Nucleus accumbens (tissue), 56 donors: ENCODE results near the gene KCTD6.
A peak's percentile ranks its signal among the peaks of the same experiment; 100 is the strongest.

Source experiments
- DNase-seq, 56 donors: peaks; one replicate each; lab custom pipeline; 2025; lab: John Stamatoyannopoulos, UW

The KCTD6 gene

DNA sequence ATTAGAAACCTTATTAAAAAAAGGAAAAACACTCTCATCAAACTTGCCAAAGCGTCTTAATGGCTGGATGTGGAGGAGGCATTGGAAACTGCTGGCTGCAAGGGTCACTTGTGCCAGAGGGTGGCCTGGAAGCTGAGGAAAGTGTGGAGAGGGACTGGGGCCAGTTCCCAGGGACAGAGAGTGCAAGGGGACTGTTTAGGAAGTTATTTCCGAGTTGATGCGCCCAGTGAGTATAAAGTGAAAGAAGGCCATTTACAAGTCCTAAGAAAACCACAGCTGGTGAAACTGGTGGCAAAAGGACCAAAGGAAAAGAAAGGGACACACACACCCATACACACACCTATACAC, 7.2 kb upstream of the KCTD6 start:
- peak in 3 of 56 donors; percentile 11 for DNase-seq

DNA sequence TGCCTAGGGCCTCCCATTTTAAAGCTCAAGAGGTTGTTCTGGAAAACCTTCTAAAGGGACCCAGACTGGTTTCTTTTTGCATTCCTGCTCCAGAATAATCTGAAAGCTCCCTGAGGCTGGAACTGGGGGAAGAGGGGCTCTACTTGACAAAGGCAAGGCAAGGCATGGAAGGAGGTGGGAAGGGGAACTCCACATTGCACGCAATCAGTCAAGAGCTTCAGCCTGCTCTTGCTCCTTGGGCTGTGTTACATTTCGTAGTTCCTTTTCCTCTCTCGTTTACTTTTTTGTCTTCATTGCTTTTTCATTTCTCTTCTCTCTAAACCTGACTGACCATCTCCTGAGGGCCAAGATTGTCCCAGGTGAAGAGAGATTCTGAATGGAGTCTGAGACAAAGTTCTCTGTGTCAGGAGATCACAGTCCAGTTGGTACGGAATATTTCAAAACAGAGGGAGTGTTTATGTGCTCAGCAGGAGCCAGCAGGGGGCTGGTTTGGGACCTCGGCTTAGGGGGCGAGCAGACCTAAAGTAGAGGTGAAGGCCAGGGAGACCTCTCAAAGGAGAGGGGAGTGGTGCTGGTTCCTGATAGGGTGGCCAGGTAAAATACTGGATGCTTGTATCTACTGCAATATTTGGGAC, 6.0 kb upstream of the KCTD6 start:
- DNase-seq = no peak

DNA sequence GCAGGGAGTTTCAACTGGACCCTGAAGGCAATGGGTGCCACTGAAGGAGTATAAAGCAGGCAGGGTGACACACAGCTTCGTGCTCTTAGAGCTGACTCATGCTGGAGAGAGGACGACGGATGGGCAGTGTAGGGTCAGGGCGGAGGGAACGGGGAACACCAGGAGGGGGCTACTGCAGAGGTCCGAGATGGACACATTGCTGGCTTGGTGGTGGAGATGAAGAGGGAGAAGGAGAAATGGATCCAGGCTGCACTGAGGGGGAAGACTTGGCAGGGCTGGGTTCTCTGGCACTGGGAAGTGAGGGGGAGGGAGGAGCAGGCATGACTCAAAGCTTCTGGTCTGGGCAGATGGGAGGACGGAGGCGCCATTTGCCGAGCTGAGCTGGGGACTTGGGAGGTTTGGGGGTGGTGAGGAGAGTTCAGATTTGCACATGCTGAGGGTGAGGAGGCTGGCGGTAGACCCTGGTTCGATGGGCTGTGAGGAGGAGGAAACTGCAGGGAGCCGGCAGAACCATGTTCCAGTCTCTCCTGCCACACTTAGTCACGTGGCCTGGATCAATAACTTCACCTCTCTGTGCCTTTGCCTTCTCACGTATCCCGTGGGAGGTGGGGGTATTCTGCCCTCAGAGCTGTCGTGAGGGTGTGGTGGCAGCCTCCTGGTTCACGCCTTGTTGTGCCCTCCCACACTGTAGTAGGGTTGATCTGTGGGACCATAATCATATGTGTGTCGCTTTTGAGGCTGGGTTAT, 4.6 kb upstream of the KCTD6 start:
- peak in 14 of 56 donors; percentile 4 to 59 (median 23) for DNase-seq

DNA sequence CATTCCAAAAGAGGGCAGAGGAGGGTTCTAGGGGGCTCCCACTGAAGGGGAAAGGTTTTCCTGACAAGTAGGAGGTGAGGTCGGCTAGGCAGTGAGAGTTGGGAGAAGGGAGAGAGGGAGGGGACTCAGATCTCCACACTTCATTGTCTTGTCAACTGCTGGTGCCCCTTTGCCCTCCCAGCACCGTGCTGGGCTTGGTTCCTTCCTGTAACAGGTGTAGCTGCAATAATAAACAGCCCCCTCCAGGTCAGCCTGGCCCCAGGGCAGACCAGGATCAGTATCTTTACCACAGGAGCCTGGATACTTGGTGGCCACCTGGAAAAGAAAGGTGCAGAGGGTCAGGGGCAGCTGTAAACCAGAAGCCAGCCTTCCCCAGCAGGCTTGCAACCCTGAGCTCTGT, 2.9 kb upstream of the KCTD6 start:
- DNase-seq = no peak

DNA sequence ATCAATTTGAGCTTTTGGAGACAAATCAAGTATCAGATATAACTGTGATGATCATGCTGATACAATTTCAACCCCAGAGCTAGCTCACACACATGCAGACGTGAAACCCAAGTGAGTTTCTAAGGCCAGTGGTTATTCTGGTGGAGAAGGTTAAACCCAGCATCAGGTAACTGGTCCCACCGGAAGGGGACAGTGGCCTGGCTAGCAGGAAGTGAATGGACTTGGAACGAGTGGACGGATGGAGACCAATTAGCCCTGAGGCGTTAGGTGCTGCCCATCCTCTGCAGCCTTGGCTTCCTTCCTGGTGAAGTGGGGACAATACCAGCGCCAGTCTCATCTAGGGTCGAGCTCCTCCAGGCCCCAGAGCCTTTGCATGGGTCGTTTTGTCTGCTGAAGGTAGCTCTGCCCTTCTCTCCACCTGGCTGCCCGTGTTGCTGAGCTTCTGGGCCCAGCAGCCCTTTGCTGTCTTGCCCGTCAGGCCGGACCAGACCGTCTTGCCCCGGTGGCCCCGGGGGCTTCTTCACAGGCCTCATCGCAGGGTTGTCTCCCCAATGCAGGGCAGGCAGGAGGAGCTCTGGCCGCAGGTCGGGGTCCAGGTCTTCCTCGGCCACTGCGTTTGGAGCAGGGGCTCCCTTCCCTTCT, 915 bp upstream of the KCTD6 start:
- DNase-seq = peak in 7 of 56 donors; percentile 18 to 52 (median 49)

DNA sequence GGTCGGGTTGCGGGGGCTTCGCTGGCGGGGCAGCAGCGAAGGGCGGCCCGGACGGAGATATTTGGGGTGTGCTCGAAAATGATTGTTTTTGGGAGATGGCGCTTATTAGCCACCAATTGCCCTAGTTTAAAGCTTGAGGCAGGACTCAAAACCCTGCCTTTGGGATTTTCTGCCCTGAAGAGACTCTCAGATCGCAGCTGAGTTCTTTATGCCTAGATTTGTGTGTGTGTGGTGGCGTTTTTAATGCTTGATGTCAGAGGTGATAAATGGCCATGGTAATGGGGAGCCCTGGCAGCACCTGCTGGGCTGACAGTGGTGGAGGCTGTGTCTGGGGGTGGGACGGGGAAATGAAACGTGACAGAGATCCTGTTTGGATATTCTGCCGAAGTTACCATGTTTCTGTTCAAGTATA, 604 bp downstream of the KCTD6 start:
- DNase-seq = peak in 3 of 56 donors; percentile 39 to 47 (median 43)

DNA sequence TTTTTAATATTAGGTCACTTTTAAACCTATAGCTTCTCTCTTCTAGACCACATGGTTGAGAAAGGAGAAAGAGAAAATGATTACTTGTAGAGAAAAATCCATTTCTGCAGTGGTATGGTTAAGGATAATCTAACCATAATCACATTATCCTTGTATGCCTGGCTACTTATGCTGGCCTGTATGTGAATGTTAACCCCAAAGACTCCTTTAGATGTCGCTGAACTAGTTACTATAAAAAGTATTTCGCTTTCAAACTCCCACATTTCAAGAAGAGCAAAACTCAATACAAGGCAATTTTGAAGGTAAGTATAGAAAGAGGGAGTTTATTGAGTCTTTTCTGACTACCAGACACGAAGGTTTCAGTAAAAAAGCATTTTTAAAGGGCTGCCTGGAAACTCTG, 2.2 kb downstream of the KCTD6 start:
- no peak for DNase-seq

DNA sequence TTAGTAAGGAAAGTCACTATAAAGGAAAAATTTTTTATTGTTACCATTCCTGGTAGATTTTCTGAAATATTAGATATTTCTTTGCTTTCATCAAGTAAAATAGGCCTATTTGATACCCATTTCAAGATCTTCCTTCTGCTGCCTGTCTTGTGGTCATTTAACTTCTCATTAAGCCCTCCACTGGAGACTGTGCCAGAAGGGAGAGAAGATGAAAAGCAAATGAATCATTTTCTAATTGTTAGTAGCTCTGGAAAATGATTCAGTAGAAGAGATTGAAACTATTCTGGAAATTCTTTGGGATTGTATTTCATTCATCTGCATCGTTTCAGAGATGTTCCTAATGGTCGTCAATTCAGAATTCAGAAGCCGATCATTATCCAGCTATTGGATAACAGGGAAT, 3.2 kb downstream of the KCTD6 start:
- no peak for DNase-seq

DNA sequence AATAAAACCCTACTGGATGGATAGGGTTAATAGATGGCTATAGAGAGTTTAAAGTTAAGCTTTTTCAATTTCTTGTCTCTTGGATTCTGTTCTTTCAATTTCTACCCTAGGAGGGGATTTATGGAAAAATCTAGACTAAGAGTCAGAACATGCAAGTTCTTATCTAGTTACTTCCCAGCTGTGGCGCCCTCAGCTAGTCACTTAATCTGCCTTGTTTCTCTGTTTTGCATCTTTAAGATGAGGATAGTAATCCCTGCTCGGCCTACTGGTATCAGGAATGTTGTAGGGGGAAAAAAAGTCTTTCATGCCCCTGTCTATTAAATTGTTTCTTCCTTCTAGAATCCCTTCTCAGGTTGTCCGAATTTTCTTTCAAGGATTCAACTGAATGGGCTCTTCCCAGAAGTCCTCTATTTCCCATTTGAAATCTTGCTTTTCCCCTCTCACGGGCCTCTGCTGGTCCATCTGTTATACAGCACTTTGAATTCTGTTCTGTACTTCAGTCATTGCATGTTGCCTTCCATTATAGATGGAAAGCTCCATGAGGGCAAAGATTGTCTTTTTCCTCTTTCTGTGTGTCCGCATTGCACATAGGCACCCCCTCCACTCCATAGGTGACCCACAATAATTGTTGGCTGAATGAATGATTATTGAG, 4.4 kb downstream of the KCTD6 start:
- no peak for DNase-seq

DNA sequence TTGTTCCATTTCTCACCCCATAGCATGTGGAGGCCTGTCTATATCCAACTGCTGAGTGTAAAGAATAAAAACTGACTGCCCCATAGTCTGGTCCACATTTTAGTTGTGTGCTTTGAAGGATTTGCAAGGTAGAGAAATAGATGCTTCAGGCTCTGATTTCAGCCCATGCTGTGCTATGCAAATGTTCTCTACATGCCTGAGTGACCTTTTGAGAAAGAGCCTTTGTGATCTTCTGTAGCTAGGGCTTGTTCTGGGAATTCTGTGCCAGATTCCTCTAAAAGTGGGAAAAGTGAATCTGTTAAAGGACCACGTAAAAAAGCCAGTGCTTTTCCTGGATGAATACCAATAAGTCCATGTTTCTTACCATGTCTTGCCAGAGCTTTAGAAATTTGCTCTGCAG, 5.2 kb downstream of the KCTD6 start:
- peak in 2 of 56 donors; percentile 9 to 19 for DNase-seq

DNA sequence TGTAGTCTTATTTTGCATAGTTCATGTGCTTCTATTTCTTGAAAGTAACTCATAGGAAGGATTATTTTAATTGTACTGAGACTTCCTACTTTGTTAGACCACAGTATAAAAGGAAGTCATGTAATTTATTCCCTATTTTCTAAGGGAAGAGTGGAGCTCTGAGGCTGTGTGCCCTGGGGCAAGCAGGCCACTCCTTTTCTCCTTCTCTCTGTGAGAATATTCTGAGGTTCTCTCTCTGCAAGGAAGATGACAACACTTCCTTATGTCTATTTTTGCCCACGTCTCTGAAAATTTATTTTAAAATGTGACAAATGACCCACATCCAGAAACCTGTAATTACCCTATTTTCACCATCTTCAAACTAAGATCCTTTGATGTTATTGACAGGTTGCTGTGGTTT, 11.0 kb downstream of the KCTD6 start:
- DNase-seq = no peak

DNA sequence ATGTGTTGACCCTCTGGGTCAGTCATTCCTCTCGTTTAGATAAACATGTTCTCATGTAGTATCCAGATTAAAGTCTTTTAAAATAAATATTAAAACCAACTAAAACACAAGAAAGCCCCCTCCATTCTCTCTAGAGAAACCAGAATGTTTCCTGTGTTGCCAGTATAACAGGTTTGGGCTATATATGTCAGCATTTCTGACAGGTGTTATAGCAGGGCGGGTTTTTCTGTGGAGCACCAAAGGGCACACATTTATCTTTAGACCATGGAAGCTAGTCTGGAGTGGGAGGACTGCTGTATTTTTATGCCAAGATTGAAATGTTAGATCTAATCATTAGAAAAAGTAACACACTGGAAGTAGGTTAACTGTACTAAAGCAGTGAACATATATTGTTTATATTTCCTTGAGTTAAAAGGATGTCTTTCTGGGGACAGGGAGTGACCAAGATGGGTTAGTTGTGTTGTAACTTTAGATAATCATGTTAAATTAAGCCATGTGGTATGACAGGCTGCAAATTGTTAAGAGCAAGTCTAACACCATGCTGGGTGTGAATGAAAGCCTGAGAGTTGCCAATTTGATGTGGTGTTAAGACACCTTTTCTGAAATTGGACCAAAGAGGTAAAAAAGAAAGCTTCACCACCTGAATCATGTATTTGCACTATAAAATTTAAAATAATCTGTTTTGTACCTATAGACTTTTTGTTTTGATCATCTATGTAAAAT, 15.6 kb downstream of the KCTD6 start:
- DNase-seq = no peak

DNA sequence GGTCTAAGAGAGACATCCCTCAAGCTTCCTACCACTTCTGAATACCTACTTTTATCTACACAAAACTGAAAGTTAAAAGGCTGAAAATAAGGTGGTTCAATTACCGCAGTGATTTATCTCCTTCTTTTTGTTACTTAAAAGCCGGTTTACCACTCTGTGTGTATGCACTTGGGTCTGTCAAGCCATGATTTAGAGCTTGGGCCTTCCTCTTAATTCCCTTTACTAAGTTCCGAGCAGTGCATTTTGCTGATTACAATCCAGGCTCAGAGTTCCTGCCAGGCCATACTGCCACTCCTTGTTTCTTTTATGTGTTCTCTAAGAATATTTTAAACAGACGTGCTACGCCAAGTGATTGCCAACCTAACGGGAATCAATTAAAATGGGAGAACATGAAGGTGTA, 16.5 kb downstream of the KCTD6 start:
- no peak for DNase-seq

DNA sequence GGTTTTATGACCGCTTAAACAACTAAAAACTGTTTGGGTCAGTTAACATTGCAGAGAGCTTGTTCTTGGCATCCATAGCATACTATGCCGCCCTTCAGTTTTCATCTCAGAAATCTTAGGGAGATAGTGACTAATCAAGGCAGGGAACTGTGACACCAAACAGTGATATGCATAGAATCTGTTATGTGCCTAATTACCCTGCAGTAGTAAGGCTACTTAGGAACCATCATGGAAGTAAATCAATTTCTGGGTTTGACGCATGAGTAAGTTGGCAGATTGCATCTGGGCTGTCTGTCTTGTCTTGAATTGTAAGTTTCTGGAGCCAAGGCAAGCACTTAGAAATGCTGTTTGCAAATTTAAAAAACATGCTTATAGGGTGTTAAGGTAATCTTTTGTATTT, 22.5 kb downstream of the KCTD6 start:
- no peak for DNase-seq

DNA sequence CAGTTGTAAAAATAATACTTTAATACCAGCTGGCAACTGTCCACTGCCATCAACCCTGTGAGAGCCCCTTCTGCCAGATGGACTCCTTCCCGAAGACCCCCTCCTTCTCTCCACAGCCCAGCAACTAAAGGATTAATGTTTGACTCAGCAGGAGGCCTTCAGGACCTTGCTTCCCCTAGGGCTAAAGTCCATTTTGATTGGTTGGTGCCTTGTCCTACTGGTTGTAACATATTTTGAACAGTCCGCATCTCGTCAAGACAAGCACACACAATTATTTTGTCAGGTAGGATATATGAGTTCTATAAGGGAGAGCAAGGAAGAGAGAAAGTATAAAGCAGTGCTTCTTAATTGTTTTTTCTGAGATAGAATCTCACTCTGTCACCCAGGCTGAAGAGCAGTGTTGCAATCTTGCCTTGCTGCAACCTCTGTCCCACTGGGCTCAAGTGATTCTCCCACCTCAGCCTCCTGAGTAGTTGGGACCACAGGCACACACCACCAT, 26.4 kb downstream of the KCTD6 start:
- DNase-seq = no peak

DNA sequence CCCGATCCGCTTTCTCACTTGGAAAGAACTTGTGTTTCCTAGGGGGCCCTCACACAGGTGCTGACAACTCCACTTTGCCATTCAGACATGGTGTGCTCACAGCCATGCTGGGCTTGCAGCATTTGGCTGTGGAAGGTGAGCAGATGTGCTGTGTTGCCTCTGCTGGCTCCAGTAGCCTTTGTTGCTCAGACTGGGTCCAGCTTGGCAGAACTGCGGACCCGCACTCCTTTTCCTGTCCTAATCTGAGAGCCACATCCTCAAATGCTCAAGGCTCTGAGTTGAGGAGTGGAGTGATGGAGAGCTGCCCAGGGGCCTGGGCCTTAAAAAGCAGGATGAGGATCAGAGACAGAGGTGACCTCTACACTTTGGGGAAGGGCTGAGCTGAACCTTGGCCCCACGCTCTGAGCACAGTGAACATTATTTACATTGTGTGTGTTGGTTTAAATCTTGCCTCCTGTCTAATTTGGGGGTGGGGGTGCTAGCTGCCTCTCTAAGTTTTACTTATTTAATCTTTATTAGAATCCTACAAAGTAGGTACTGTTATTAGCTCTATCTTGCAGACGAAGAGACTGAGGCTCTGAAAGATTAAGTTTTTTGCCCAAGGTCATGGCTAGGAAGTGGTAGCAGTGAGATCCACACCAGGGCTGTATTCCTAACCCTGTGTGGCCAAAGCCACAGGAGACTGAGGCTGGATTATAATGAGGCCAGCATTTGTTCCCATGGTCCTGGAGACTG, 27.9 kb downstream of the KCTD6 start:
- no peak for DNase-seq

DNA sequence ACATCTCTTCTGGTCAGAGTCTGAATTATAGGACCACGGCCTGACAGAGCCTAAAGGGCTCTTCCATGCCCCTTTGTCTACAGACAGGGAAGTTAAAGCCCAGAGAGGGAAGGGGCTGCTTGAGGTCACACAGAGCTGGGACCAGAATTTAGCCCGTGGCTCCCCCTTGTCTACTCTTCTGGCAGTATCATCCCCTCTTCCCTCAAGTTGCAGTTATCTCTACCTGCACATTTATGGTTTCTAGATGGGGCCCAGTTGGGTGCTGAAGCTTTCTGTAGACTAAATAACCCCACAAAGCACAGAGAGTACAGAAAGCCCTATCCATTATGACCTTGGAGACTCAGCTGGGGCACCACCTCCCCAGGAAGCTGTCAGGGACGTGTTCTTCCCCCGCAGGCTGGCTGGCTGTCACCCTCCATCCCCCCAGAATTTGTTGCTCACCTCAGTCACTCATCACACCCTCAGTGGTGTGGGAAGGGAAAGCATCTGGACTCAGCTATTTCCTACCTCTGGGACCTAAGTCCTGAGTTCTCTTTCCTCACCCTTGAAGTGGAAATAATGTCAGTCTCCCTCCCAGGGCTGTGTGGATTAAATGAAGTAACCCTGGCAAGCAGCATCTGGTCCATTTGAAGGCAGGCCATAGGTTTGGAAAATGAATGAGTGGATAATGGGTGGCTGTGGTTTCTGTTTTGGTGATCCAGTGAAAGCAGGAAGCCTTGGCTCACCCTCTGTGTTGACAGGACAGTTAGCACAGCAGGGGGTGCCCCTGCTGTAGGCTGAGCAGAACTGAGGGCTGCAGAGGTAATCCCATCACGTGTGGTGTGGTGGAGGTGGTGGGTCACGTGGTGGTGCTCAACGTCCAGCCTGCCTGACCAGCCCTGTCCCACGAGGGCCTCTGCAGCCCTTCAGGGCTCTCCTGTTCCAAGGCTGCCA, 28.8 kb downstream of the KCTD6 start:
- no peak for DNase-seq

DNA sequence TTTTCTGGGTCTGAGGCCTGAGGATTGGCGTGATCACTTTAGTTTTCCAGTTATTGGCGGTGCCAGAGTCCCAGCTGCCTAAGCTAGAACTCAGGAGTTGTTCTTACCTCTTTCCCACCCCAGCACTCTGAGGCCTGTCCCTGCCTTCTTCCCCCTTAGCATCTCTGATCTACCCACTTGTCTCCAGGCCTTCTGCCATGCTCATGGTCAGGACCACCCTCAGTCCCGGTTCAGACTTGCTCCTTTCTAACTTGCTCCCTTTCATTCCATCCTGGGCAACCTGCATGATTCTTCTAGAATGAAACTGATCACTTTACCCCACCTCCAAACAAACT, 29.4 kb downstream of the KCTD6 start:
- no peak for DNase-seq
